Stomach (tissue), 9 donors: Measurements from ENCODE around the gene LRMDA. TPM values are rescaled to one million over a fixed set of nuclear protein-coding genes. Genes with fewer than 3 reads are reported as not detected.
A peak's percentile ranks its signal among the peaks of the same experiment; 100 is the strongest.

Experiments used
- DNase-seq, 2 donors: peaks; one replicate each; pipeline versions ENCODE4 v3.0.0 to v3.0.0-alpha.2; 2013 to 2019
- H3K27ac ChIP-seq, 5 donors: fragments of 200-600 bp in 4 of 5; sonication (generic) in 4 of 5; one replicate each; pipeline ENCODE4 v1.5.1; 2013 to 2019; ENCODE audit warnings: mild to moderate bottlenecking in 1 of 5, moderate library complexity in 1 of 5
- H3K27me3 ChIP-seq, 3 donors: fragments of 200-600 bp; sonication (generic); one replicate each; pipeline ENCODE4 v1.5.1; 2017 to 2019; ENCODE audit warnings: mixed run types in 1 of 3
- H3K36me3 ChIP-seq, 4 donors: fragments of 200-600 bp; sonication (generic); 1 replicate in 3 of 4; 2 replicates in 1 of 4; pipeline ENCODE4 v1.5.1; 2016 to 2019
- H3K4me1 ChIP-seq, 4 donors: fragments of 200-600 bp; sonication (generic); one replicate each; pipeline ENCODE4 v1.5.1; 2016 to 2019
- H3K4me3 ChIP-seq, 4 donors: fragments of 200-600 bp; sonication (generic) in 3 of 4; one replicate each; pipeline ENCODE4 v1.5.1; 2016 to 2019; ENCODE audit warnings: mild to moderate bottlenecking in 1 of 4
- H3K9me3 ChIP-seq, 4 donors: fragments of 200-600 bp; sonication (generic); one replicate each; pipeline ENCODE4 v1.5.1; 2016 to 2019
- CTCF ChIP-seq, 7 experiments: fragments of 450-650 bp in 4 of 7; fragments of 200-600 bp in 3 of 7; sonication (generic) in 3 of 7; IDR thresholded peaks; one replicate each; pipeline ENCODE4 v1.5.1; 2016 to 2019; ENCODE audit warnings: antibody characterized with exemption in 7 of 7, control low read depth in 2 of 7, mild to moderate bottlenecking in 1 of 7
- EP300 ChIP-seq: sonication (generic); formaldehyde crosslinking; IDR thresholded peaks from one replicate; pipeline ENCODE4 v1.6.1; 2017; ENCODE audit warnings: antibody characterized with exemption
- POLR2A ChIP-seq, 4 donors: fragments of 450-650 bp; IDR thresholded peaks; one replicate each; pipeline ENCODE4 v1.6.1; 2016; ENCODE audit warnings: antibody characterized with exemption in 4 of 4, control low read depth in 2 of 4, mild to moderate bottlenecking in 1 of 4, moderate library complexity in 1 of 4
- POLR2AphosphoS5 ChIP-seq, 3 donors: sonication (generic); formaldehyde crosslinking; IDR thresholded peaks; one replicate each; pipeline ENCODE4 v1.6.1; 2016; ENCODE audit warnings: antibody characterized with exemption in 3 of 3
- WGBS, 5 donors: extraction: QIAGEN DNeasy Blood & Tissue Kit in 3 of 5; methylation state at CpG; one replicate each; pipeline versions ENCODE4 v1.1.5 to v1.1.7; 2013 to 2018; 5-methylcytosine and 5-hydroxymethylcytosine counted together
- intact Hi-C: fragments of 100-400 bp; cut with DNase I; formaldehyde crosslinking; loops from one replicate; pipeline ENCODE4 v1.15.1; 2023; ENCODE audit warnings: low total_unique reads
- polyA plus RNA-seq, 3 donors: library from polyadenylated mRNA; stranded (reverse); fragments of 200-250 nt; gene quantifications; one replicate each; pipeline ENCODE4 v1.2.3, GENCODE V29; 2013
- total RNA-seq, 5 donors: library from RNA; depleted of rRNA; stranded (reverse); fragments of >200 nt; gene quantifications; one replicate each; pipeline versions ENCODE4 v1.1.0 to v1.2.3, GENCODE V29; 2014 to 2016
- donor health status: healthy with polysubstance abuse.
- donor health status: Bipolar disorder and iron deficiency.
- donor health status: healthy.

LRMDA gene
- total and polyA plus RNA-seq, 8 donors: 1.3 to 30.2 (median 13.6) TPM; not detected in 1

- 65 to 79% (median 74%) methylated on average over 6 of the region's 6 CpGs for WGBS, 5 donors
- Histone ChIP-seq H3K9me3 (no peaks in the 10 kb centered on the region), H3K4me1 (peaks cover 31 to 70% (median 51%) of the 10 kb centered on the region in 4 donors), H3K4me3 (no peak overlapping the region), H3K36me3 (no peaks in the 10 kb centered on the region), H3K27ac (peak overlapping the region in 4 of 5 donors; percentile 18 to 82 (median 74)), H3K27me3 (no peaks in the 10 kb centered on the region)
- intact Hi-C loops: no loop called here
- DNase-seq: peak in 1 of 2 donors; percentile 32
- no peak for TF ChIP-seq POLR2AphosphoS5 (IDR thresholded peaks at IDR 0.05)
These were observed 343.5 kb downstream of the LRMDA start for GRCh38 chr10:75774783-75775490.

GRCh38 chr10:75776738-75777504 lies 345.5 kb downstream of the LRMDA start:
- DNase-seq: peak; percentile 68 to 79
- H3K27me3 ChIP-seq: no peaks in the 10 kb centered on the region
- no peaks in the 10 kb centered on the region for H3K9me3 ChIP-seq
- TF ChIP-seq POLR2A (IDR thresholded peaks at IDR 0.05) (no peak), POLR2AphosphoS5 (IDR thresholded peaks at IDR 0.05) (peak in 2 of 3 donors; percentile 25 to 41), CTCF (IDR thresholded peaks at IDR 0.05) (no peak), EP300 (no peak)
- WGBS, 5 donors: 20 to 41% (median 27%) methylated on average over 9 of the region's 9 CpGs
- H3K36me3 ChIP-seq: no peaks in the 10 kb centered on the region
- H3K4me1 ChIP-seq: peaks cover 22 to 59% (median 41%) of the 10 kb centered on the region in 4 donors
- no peak overlapping the region for H3K4me3 ChIP-seq
- peak overlapping the region; percentile 57 to 82 (median 68) for H3K27ac ChIP-seq
- intact Hi-C loops: no loop called here

GRCh38 chr10:75778665-75779064 lies 347.2 kb downstream of the LRMDA start:
- Histone ChIP-seq H3K4me1 (peaks cover 7 to 53% (median 26%) of the 10 kb centered on the region in 4 donors), H3K4me3 (no peak overlapping the region), H3K9me3 (no peaks in the 10 kb centered on the region), H3K27ac (peak overlapping the region in 1 of 5 donors; percentile 82), H3K36me3 (no peaks in the 10 kb centered on the region), H3K27me3 (no peaks in the 10 kb centered on the region)
- TF ChIP-seq CTCF (IDR thresholded peaks at IDR 0.05): no peak
- TF ChIP-seq POLR2A (IDR thresholded peaks at IDR 0.05): no peak
- no peak for TF ChIP-seq EP300
- TF ChIP-seq POLR2AphosphoS5 (IDR thresholded peaks at IDR 0.05): no peak
- intact Hi-C loops: no loop called here
- DNase-seq: no peak

GRCh38 chr10:75779276-75779675 lies 347.9 kb downstream of the LRMDA start:
- intact Hi-C loops: no loop called here
- 74 to 94% (median 90%) methylated on average over 1 of the region's 1 CpG for WGBS, 5 donors
- Histone ChIP-seq H3K9me3 (no peaks in the 10 kb centered on the region), H3K4me1 (peaks cover 7 to 46% (median 23%) of the 10 kb centered on the region in 4 donors), H3K27me3 (no peaks in the 10 kb centered on the region), H3K27ac (peak overlapping the region in 1 of 5 donors; percentile 82), H3K4me3 (no peak overlapping the region), H3K36me3 (no peaks in the 10 kb centered on the region)
- TF ChIP-seq CTCF (IDR thresholded peaks at IDR 0.05) (no peak), POLR2A (IDR thresholded peaks at IDR 0.05) (no peak), POLR2AphosphoS5 (IDR thresholded peaks at IDR 0.05) (no peak), EP300 (no peak)
- DNase-seq: no peak
